GM19099 (cell line): Measurements from ENCODE around the gene TEX19.

Experiments used
- POLR2A ChIP-seq: IDR thresholded peaks from 3 replicates; pipeline ENCODE4 v1.6.1; 2011; ENCODE audit warnings: low read depth; ENCODE audit not compliant: insufficient read length; ENCODE audit errors: extremely low read depth

The TEX19 gene

DNA sequence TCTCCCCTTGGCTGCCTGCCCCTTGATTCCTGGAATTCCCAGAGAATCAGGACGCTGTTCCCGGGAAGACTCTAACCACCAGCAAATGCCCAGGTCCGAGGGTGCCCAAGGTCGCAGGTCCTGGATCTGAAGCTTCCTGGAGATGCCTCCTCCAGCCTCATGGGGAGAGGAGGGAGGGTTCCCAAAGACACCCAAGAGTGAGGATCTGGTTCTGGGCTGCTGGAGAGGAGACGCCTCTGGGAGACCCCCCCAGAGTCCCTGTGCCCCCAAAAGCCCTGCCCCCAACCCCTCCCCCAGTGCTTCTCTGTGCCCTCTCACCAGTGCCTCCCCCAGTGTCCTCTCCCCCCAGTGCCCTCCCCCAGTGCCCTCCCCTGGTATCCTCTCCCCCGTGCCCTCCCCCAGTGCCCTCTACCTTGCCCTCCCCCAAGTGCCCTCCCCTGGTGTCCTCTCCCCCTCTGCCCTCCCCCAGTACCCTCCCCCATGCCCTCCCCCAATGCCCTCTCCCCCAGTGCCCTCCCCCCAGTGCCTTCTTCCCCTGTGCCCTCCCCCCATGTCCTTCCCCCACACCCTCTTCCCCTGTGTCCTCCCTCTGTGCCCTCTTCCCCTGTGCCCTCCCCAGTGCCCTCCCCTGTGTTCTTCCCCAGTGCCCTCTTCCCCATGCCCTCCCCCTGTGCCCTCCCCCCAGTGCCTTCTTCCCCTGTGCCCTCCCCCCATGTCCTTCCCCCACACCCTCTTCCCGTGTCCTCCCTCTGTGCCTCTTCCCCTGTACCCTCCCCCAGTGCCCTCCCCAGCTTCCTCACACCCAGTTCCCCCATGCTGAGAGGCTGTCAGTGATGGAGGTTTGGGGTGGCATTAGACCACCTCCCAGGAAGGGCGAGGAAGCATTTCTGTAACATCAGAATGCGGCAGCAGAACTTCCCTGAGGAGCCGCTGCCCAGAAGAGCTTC, 19.1 kb upstream of the TEX19 start:
- no peak for TF ChIP-seq POLR2A

GRCh38 chr17:82342361-82343079, 16.5 kb upstream of the TEX19 start:
- TF ChIP-seq POLR2A, result no peak

DNA sequence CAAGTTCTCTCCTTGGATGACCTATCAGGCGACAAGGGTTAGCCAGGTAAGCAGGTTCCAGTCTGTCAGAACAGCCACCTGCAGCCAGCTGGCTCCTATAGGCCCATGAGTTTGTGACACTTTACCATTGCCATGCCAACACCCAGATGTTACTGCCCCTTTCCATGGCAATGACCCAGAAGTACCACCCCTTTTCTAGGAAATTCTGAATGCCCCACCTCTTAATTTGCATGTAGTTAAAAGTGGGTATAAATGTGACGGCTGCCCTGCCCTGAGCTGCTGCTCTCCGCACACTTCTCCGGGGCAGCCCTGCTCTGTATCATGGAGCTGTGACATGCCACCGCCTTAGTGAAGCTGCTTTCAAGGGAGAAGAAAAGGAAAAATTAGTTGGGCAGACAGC, 15.5 kb upstream of the TEX19 start:
- TF ChIP-seq POLR2A, result no peak

- TF ChIP-seq POLR2A, result no peak
Observed at GRCh38 chr17:82344175-82344907, 14.7 kb upstream of the TEX19 start.

DNA sequence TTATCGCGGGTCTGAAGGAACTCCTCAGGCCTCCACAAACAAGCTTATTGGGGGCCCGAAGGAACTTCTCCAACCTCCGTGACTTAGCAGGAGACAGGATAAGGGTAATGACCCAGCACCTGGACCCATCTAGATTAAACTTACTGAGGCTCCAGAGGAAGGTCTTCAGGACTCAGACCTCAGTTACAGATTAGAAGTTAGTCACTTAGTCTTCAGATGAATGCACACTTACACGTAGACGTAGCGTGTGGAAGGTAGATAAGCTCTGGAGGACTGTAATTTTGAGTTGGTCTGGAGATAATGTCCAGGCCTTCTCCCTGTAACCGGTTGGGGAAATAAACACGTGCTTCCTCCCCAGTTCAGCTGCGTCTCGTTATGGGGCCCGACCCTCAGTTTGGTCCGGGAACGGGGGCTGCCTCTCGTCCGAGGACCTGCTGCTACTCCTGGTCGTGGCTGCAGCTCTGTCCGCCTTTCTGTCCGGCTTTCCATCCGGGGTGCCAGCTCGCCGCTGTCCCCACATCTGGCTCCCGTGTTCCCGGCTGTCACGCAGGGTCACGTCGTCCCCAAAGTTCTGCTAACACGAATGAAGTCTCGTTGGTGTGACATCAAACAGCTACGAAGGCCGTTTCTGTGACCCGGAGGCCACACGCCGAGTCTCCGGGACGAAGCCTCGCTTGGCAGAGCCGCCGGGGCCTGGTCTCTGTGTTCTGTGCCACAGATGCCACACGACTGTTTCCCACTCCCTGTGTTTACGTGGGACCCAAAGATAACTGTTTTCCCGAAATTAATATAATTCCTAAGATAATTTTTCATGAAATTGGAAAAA, 13.7 kb upstream of the TEX19 start:
- no peak for TF ChIP-seq POLR2A

DNA sequence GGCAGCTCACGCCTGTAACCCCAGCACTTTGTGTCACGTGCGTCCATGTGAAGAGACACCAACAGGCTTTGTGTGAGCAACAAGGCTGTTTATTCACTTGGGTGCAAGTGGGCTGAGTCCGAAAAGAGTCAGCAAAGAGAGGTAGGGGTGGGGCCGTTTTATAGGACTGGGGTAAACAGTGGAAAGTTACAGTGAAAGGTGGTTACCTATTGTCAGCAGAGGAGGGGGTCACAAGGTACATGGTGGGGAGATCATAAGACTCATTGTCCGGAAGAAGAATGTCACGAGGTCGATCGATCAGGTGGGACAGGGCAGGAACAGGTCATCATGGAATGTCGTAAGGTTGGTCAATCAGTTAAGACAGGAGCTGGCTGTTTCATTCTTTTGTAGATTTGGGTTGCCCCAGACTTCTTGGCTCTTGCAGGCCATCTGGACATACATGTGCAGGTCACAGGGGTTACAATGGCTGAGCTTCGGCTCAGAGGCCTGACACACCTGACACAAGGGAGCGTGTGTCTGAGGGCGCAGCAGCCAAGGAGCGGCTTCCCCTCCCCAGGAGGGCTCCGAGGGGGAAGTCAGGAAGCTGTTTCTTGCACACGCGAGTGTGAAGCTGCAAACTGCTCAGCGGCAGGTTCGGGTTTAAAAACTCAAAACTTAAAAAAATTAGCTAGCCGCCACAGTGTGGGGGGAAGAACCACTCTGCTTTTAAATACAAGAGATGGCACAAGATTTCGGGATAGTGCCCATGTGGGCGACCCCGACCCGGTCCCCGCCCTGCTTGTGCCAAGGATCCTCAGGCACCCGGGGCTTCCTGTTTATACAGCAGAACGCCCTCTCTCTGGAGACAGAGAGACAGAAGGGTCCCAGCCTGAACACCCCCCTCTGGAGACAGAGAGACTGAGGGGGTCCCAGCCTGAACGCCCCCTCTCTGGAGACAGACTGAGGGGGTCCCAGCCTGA, 12.4 kb upstream of the TEX19 start:
- no peak for TF ChIP-seq POLR2A

GRCh38 chr17:82348434-82348833, 10.6 kb upstream of the TEX19 start:
- no peak for TF ChIP-seq POLR2A

DNA sequence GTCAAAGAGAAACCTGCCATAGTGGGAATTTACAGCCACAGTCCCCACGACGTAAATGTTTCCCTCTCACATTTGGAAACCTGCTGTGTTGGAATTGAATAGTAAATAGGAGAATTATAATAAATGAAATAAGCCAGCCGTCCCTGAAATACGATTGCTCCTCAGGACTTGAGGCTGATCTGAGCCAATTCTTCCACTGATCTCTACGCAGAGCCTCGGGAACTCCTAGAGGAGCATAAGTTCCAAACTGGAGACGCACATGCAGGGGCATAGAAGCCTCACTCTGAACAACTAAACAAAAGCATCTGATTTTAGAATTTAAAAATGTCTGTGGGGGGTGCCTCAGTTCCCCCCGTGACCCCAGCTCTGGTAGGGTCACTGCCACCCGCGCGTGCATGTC, 10.2 kb upstream of the TEX19 start:
- no peak for TF ChIP-seq POLR2A

DNA sequence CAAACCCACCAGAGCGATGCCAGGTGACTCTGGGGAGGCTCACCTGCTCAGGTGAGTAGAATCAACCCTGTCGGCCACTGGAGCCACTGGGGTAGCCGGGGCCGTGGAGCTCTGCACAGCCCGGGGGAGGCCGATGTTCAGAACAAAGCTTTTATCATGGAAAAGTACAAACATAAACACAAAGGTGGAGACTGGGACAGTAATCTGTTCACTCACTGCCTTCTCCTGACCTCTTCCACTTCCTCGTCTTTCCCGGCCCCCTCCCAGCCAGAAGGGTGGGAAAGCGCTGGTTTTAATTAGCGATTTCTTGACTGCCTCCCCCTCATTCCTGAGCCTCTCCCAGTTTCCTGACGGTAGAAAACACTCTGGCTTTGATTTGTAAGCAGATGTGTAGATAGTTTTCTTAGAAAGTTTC, 9.8 kb upstream of the TEX19 start:
- TF ChIP-seq POLR2A, result no peak

DNA sequence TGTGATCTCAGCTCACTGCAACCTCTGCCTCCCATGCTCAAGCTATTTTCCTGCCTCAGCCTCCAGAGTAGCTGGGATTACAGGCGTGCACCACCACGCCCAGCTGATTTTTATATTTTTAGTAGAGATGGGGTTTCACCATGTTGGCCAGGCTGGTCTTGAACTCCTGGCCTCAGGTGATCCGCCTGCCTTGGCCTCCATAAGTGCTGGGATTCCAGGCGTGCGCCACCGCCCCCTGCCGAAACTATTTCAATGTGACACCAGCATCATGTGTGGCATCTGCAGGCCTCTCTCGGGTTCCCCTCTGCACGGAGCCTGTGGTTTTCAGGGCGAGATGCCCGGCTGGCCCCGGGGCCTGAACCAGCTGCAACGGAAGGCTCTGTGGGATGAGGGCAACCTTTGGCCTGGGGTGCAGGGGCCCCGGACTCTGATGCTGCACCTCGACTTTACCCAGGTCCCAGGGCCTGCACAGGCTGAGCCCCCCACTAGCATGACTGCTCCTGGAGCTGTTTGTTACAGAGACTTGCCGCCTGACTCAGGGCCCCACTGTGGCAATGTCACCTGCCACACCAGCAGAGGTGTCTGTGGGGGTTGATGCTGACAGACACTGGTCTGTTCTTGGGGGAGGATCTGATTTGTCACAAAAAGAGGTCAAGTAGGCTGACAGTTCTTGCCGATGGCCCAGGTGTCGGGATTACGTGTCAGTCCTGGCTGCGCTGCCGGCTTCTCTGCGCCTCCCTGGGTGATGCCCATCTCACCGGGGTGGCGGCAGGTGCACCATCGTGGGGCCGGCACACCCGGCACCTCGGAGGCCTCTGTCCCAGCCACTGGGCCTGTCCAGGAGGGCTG, 8.6 kb upstream of the TEX19 start:
- TF ChIP-seq POLR2A, result no peak

DNA sequence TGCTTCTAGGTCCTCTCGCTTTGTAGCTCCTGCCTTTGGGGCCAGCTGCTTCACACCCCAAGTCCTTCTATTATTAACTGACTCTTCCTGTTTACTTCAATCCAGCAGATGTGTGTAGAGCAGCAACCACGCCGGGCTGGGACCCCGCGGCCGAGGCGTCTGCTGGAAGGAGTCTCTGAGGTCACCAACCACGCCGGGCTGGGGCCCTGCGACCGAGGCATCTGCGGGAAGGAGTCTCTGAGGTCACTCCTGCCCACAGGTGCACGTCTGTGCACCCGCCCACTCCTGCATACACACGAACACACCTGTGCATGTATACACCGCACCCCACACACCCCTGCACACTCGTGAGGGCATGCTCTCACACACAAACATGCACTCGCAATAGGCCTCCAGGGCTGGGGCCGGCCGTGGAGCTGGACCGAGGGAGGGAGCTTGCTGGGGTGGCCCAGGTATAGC, 7.8 kb upstream of the TEX19 start:
- TF ChIP-seq POLR2A, result no peak

- no peak for TF ChIP-seq POLR2A
Observed at GRCh38 chr17:82351713-82352488, 7.1 kb upstream of the TEX19 start.
